ENCODE data around the gene NOVA2. TPM values are rescaled to one million over a fixed set of nuclear protein-coding genes. Genes with fewer than 3 reads are reported as not detected.

NOVA2 gene
- total and polyA plus RNA-seq, 2 of the 8 experiments (the other 6 are each of a cell fraction or from before 2014, with no cell fraction given) = 3.2 to 24.6 TPM

GRCh38 chr19:45902651-45903625 is 70.7 kb downstream of the NOVA2 start (continued):
- no peak for TF ChIP-seq CHD7 (IDR thresholded peaks at IDR 0.05; ENCODE audit: insufficient replicate concordance, low read length)
- TF ChIP-seq FOSL1 (IDR thresholded peaks at IDR 0.05; ENCODE audit: insufficient read depth, low read depth, low read length) = no peak
- TF ChIP-seq TBP (IDR thresholded peaks at IDR 0.05; ENCODE audit: low read depth, low read length) = peak; percentile 22; the same call in 1 of the 2 replicates
- TF ChIP-seq ATF3 (IDR thresholded peaks at IDR 0.05; ENCODE audit: insufficient read depth, low read depth, low read length) = no peak
- no peak for TF ChIP-seq ZNF274 (IDR thresholded peaks at IDR 0.05; ENCODE audit: borderline replicate concordance, extremely low read depth, low read length)
- TF ChIP-seq POLR2A (IDR thresholded peaks at IDR 0.05; ENCODE audit: control extremely low read depth in 1 of 2, low read depth in 2 of 2, low read length in 2 of 2) = no peak; a peak in 1 of 3 replicates
- TF ChIP-seq RXRA (IDR thresholded peaks at IDR 0.05; ENCODE audit: insufficient read depth, low read depth, low read length) = no peak
- TF ChIP-seq SIRT6 (IDR thresholded peaks at IDR 0.05; ENCODE audit: low read length) = no peak
- TF ChIP-seq KDM4A (IDR thresholded peaks at IDR 0.05; ENCODE audit: low read depth, low read length, severe bottlenecking) = peak; percentile 62
